Testis (tissue), 2 donors: Measurements from ENCODE around the gene TRABD2B.

Experiments
- POLR2A ChIP-seq: fragments of 450-650 bp; IDR thresholded peaks from one replicate; pipeline ENCODE4 v1.6.1; 2017; ENCODE audit warnings: antibody characterized with exemption, mild to moderate bottlenecking, moderate library complexity
- TF ChIP-seq, protein P1 (sequence below), 3 experiments: fragments of 450-650 bp in 2 of 3; fragments of 200-600 bp in 1 of 3; sonication (generic) in 1 of 3; IDR thresholded peaks; one replicate each; pipeline ENCODE4 v1.5.1; 2016 to 2019; ENCODE audit warnings: antibody characterized with exemption in 3 of 3, mild to moderate bottlenecking in 2 of 3, moderate library complexity in 1 of 3

DNA sequence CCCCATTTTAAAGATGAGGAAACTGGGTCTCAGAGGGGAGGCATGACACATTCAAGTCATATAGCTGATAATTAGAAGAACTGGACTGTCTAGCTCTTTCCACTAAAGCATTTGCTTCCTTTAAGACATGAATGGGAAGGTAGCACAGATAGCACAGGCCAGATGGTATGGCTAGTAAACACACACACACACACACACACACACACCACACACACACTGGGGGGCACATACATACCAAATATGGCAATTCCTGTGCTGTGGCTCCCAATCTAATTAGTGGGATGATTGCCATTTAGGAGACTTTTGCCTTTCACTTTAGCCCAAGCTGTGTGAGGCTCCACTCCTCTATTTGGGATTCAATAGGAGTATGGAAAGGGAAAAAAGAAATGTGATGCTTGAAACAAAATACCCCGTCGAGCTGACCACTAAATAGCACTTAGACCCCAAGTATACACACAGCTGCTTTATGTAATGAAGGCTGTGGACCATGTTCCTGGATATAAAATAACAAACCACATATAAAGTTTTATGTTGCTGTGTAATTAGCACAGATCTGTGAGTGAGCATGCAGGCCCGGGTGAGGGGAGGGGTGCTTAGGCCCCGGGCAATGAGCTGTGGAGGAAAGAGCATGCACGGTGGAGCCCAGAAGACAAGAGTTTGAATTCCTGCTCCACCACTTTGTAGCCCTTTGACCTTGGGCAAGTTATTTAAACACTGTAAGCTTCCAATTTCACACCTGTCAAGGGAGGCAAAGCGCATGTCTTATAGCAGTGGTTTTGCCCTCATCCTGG is 6.8 kb upstream of the TRABD2B start:
- TF ChIP-seq, protein P1, sequence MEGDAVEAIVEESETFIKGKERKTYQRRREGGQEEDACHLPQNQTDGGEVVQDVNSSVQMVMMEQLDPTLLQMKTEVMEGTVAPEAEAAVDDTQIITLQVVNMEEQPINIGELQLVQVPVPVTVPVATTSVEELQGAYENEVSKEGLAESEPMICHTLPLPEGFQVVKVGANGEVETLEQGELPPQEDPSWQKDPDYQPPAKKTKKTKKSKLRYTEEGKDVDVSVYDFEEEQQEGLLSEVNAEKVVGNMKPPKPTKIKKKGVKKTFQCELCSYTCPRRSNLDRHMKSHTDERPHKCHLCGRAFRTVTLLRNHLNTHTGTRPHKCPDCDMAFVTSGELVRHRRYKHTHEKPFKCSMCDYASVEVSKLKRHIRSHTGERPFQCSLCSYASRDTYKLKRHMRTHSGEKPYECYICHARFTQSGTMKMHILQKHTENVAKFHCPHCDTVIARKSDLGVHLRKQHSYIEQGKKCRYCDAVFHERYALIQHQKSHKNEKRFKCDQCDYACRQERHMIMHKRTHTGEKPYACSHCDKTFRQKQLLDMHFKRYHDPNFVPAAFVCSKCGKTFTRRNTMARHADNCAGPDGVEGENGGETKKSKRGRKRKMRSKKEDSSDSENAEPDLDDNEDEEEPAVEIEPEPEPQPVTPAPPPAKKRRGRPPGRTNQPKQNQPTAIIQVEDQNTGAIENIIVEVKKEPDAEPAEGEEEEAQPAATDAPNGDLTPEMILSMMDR (IDR thresholded peaks at IDR 0.05) = no peak
- no peak for TF ChIP-seq POLR2A
